HEK293T (cell line): ENCODE measurements around the gene CAMSAP2.

ENCODE experiments used
- ARNT ChIP-seq: fragments of 450-650 bp; IDR thresholded peaks from 2 replicates; pipeline ENCODE4 v1.6.1; 2017; ENCODE audit warnings: mild to moderate bottlenecking
- ELF4 ChIP-seq: fragments of 450-650 bp; IDR thresholded peaks from 2 replicates; pipeline ENCODE4 v1.6.1; 2017; ENCODE audit warnings: antibody characterized with exemption
- FOXA1 ChIP-seq: fragments of 450-650 bp; IDR thresholded peaks from 2 replicates; pipeline ENCODE4 v1.6.1; 2016; ENCODE audit warnings: mild to moderate bottlenecking
- FOXK2 ChIP-seq: fragments of 450-650 bp; IDR thresholded peaks from 2 replicates; pipeline ENCODE4 v1.6.1; 2016; ENCODE audit warnings: mild to moderate bottlenecking
- FOXM1 ChIP-seq: fragments of 450-650 bp; IDR thresholded peaks from 2 replicates; pipeline ENCODE4 v1.6.1; 2017; ENCODE audit warnings: mild to moderate bottlenecking, borderline replicate concordance
- HDGF ChIP-seq: fragments of 450-650 bp; IDR thresholded peaks from 2 replicates; pipeline ENCODE4 v1.6.1; 2017; ENCODE audit warnings: antibody characterized with exemption, borderline replicate concordance
- L3MBTL2 ChIP-seq: fragments of 450-650 bp; conservative IDR thresholded peaks from 2 replicates; pipeline ENCODE4 v1.6.1; 2016; ENCODE audit warnings: mild to moderate bottlenecking
- SP1 ChIP-seq: fragments of 450-650 bp; IDR thresholded peaks from 2 replicates; pipeline ENCODE4 v1.6.1; 2017
- SUZ12 ChIP-seq: fragments of 450-650 bp; IDR thresholded peaks from 2 replicates; pipeline ENCODE4 v1.6.1; 2016; ENCODE audit warnings: mild to moderate bottlenecking
- ZNF384 ChIP-seq: fragments of 450-650 bp; IDR thresholded peaks from 2 replicates; pipeline ENCODE4 v1.6.1; 2016

- TF ChIP-seq L3MBTL2 (no peak), ZNF384 (no peak), HDGF (no peak), ELF4 (no peak), FOXA1 (no peak), ARNT (no peak), FOXM1 (no peak), FOXK2 (no peak), SUZ12 (no peak), SP1 (no peak)
Measured at GRCh38 chr1:200704986-200705500, 33.6 kb upstream of the CAMSAP2 start.
